ENCODE data around the gene AP3D1. TPM values are rescaled to one million over a fixed set of nuclear protein-coding genes. Genes with fewer than 3 reads are reported as not detected.

The AP3D1 gene
- polyA plus RNA-seq, 6 donors from 2014 or later: 6.7 to 36.3 (median 15.5) TPM

DNA sequence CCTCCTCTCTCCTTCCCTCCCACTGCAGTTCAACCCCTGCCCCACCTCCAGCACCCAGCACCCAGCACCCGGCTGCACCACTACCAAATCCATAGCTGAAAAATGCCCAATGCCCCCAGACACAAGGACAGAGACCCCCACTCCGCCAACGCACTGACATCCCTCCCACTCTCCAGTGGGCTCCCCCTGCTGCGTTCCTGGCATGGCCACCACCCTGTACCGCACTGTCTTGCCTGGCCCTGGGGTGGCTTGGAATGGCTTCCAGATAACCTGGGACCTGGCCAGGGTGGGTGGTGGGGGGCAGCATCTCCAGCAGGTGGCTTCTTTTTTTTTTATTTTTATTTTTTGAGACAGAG lies 94.6 kb downstream of the AP3D1 start:
- Mint-ChIP-seq H3K4me3 (peak overlapping the region in 7 of 8 donors; percentile 14 to 77 (median 60)), H3K36me3 (no peaks in the 10 kb centered on the region), H3K9me3 (no peaks in the 10 kb centered on the region), H3K27ac (peak overlapping the region in 3 of 6 donors; percentile 67 to 98 (median 71)), H3K27me3 (no peaks in the 10 kb centered on the region), H3K4me1 (peaks cover 30 to 59% (median 53%) of the 10 kb centered on the region in 3 donors)
- DNase-seq: no peak
- ATAC-seq (ENCODE audit: low read depth in 2 of 2): no peak

DNA sequence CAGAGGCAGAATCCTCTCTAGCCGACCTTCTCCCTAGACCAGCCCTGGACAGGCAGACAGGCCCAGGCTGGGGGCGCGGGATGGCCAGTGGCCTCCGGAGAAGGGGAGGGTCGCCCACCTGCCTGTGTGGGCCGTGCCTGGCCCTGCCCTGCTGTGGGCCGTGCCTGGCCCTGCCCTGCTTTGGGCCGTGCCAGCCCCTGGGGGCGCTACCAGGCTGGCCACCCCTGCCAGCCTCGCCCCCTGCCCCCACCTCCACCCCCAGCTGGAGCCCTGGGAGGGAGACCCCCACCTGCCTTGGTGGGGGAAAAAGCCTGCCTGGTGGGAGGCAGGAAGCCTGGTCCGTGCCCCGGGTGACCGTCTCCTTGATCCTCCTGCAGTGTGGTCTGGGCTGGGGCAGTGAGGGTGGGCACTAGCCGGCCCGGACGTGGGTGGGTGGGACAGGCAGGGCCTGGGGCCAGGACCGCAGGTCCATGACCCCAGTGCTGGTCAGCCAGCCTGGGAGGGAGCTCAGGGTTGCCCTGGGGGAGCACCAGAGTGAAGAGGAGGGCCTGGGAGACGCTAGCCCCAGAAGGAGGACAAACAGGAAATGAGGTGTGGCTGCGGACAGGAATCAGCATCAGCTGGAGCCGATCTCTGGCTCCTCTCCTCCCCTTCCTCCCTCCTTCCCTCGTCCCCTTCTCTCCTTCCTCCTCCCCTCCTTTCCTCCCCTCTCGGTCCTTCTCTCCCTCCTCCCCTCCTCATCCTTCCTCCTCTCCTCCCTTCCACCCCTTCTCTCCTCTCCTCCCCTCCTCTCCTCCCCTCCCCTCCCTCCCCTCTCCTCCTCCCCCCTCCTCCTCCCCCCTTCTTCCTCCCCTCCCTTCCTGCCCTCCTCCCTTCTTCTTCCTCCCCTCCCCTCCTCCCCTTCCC lies 95.2 kb downstream of the AP3D1 start:
- no peaks in the 10 kb centered on the region for H3K9me3 Mint-ChIP-seq
- ATAC-seq (ENCODE audit: low read depth in 2 of 2) (no peak), DNase-seq (no peak)
- peak overlapping the region; percentile 68 to 99 (median 96) for H3K27ac Mint-ChIP-seq
- H3K4me3 Mint-ChIP-seq: peak overlapping the region; percentile 65 to 83 (median 76)
- H3K27me3 Mint-ChIP-seq: no peaks in the 10 kb centered on the region
- H3K36me3 Mint-ChIP-seq: no peaks in the 10 kb centered on the region
- peaks cover 36 to 62% (median 59%) of the 10 kb centered on the region in 3 donors for H3K4me1 Mint-ChIP-seq

DNA sequence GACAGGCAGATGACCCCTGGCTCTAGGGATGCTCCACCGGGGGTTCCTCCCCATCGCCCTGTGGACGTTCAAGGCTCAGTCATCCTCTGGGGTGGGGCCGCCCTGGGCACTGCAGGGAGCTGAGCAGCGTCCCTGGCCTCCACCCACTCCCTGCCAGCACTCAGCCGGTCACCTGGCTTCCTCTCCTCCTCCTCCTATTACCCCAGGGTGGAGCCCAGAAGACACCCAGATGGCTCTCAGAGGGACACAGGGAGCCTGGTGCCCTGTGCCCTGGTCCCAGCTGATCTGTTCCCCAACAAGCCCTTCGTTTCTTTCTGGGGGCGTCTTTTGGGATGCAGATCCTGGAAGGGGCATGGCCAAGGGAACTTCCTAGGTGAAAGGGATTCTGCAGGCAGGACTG lies 96.6 kb downstream of the AP3D1 start:
- Mint-ChIP-seq H3K9me3 (no peaks in the 10 kb centered on the region), H3K4me1 (peaks cover 35 to 54% (median 53%) of the 10 kb centered on the region in 3 donors), H3K27me3 (no peaks in the 10 kb centered on the region), H3K4me3 (peak overlapping the region; percentile 65 to 84 (median 76)), H3K36me3 (no peaks in the 10 kb centered on the region), H3K27ac (peak overlapping the region; percentile 87 to 99 (median 96))
- ATAC-seq (ENCODE audit: low read depth in 2 of 2) (no peak), DNase-seq (no peak)

DNA sequence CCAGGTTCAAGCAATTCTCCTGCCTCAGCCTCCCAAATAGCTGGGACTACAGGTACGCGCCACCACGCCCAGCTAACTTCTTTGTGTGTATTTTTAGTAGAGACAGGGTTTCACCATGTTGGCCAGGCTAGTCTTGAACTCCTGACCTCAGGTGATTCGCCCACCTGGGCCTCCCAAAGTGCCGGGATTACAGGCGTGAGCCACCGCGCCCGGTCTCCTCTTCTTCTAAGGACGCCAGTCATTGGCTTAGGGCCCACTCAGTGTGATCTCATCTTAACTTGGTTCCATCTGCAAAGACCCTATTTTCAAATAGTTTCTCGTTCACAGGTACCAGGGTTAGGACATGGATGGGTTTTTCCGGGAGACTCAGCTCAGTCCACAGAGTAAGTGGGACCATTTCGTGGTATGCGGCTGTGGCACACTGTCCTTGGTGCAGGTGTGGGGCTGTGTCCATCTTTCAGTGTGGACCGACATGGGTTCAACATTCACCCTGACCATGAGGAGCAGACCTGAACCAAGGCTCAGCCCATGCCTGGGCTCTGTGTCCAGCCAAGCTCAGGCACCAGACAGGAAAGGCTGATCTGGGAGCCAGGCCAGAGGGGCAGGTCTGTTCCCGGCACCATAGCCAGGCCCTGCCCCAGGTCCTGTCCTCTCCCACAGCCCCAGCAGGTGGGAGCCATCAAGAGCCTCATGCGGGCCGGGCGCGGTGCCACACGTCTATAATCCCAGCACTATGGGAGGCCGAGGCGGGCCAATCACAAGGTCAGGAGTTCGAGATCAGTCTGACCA lies 97.6 kb downstream of the AP3D1 start:
- peak overlapping the region; percentile 77 to 99 (median 98) for H3K27ac Mint-ChIP-seq
- ATAC-seq (ENCODE audit: low read depth in 2 of 2) (no peak), DNase-seq (no peak)
- H3K4me1 Mint-ChIP-seq: peaks cover 43 to 61% (median 60%) of the 10 kb centered on the region in 3 donors
- H3K36me3 Mint-ChIP-seq: no peaks in the 10 kb centered on the region
- H3K27me3 Mint-ChIP-seq: no peaks in the 10 kb centered on the region
- peak overlapping the region in 5 of 8 donors; percentile 29 to 79 (median 52) for H3K4me3 Mint-ChIP-seq
- no peaks in the 10 kb centered on the region for H3K9me3 Mint-ChIP-seq

DNA sequence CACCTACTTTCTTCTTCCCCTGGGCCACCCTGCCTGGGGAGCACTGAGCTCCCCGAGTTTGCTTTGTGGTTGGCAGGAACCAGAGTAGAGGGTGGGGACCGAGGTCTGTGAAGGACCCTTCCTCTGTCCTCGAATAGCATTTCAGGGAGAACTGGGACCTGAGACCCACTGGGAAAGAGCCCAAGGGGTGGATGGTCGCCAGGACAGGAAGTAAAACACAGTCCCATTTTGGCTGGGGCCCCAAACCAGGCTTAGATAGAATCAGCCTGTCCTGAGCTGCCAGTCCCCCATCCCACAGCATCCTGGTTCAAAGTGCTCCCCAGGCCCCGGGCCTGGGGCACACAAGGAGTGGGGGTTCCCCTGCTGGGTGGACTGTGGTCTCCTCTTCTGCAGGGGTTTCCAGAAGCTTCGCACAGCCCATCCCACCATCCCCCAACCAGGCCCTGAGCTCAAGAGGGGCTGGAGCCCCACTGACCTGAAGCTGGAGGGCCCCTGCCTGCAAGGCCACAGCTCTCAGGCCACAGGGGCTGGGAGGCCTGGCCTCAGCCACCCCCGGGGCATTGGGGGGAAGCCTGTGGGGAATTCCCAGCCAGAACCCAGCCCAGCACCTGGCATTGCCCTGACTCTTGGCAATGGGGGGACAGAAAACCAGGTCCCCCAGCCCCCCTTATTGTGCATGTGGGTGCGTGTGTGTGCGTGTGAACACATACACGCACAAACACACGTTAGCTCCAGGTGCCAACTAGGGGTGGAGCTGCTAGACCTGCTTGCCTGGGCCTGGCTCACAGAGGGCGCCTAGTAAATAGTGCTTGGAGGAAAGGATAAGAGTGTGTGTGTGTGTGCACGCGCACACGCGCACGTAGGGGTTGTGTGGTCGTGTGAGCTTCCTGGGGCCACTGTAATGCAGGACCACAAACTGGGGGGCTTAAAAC lies 99.3 kb downstream of the AP3D1 start:
- H3K27ac Mint-ChIP-seq: peak overlapping the region; percentile 98 to 99 (median 99)
- no peaks in the 10 kb centered on the region for H3K27me3 Mint-ChIP-seq
- ATAC-seq (ENCODE audit: low read depth in 2 of 2) (peak; percentile 39 to 46), DNase-seq (peak; percentile 83)
- peaks cover 42 to 63% (median 55%) of the 10 kb centered on the region in 3 donors for H3K4me1 Mint-ChIP-seq
- H3K9me3 Mint-ChIP-seq: no peaks in the 10 kb centered on the region
- peak overlapping the region; percentile 73 to 93 (median 84) for H3K4me3 Mint-ChIP-seq
- H3K36me3 Mint-ChIP-seq: no peaks in the 10 kb centered on the region

DNA sequence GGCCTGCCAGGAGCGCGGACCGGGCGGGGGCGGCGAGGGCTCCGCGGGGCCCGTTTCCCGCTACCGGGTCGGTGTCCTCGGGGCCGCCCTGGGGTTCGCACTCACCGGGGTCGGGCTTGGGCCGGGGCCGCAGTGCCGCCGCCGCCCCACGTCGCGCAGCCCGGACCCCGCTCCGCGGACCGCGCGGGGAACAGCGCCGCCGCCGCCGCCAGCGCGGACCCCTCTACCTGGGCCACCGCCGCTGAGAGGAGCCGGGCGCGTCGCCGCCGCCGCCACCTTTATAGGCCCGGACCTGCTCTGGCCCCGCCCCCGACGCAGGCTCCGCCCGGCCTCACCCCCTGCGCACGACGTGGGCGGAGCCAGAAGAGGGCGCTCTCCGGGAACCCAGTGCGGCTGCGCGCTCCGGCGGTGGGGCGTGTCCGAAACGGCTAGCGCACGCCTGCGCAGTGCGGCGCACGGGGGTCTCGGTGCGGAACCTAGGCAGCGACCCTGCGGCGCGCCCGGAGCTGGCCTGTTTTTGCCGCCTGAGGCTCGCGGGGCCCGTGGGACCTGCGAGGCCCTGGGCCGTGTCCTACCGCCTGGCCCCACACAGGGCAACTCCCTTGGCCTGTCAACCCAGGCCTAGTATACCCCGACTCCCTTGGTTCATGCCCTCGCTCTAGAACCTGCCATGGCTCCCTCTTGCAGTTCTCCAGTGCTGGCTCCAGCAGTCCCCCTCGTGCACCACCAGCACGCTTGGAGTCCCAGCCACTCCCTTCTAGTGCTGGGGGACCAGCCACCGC lies 100.2 kb downstream of the AP3D1 start, which contains the start of gene MKNK2:
TSS of gene MKNK2 (minus strand) at position 254 of the 782 bp plus-strand sequence. CDS start 393 bp downstream, outside the sequence.
- Mint-ChIP-seq H3K9me3 (no peaks in the 10 kb centered on the region), H3K4me1 (peaks cover 35 to 58% (median 57%) of the 10 kb centered on the region in 3 donors), H3K4me3 (peak within 1 kb of the TSS; percentile 85 to 96 (median 92)), H3K36me3 (no peaks in the 10 kb centered on the region), H3K27me3 (no peaks in the 10 kb centered on the region), H3K27ac (peak within 1 kb of the TSS; percentile 98 to 99 (median 99))
- ATAC-seq (ENCODE audit: low read depth in 2 of 2) (peak; percentile 43 to 57), DNase-seq (peak; percentile 96)

Other genes with a start within 250 kb of the AP3D1 start
- gene ADAT3, start 246.2 kb downstream of the AP3D1 start, polyA plus RNA-seq (ENCODE audit: low read depth in 6 of 6): 1 to 10 TPM; 1.9 to 6.1 (median 3.6) TPM
- 10 to 100 TPM; 18.9 to 35.1 (median 25.6) TPM for gene SCAMP4, start 246.2 kb downstream of the AP3D1 start, polyA plus RNA-seq (ENCODE audit: low read depth in 6 of 6)
- 10 to 100 TPM; 17.6 to 40.7 (median 25.1) TPM for gene CSNK1G2, start 210.4 kb downstream of the AP3D1 start, polyA plus RNA-seq (ENCODE audit: low read depth in 6 of 6)
- 1 to 10 TPM; 1.7 to 9.2 (median 4.8) TPM for gene BTBD2, start 135.9 kb downstream of the AP3D1 start, polyA plus RNA-seq (ENCODE audit: low read depth in 6 of 6)
- 100 to 1,000 TPM in 1 of 6 donors, 10 to 100 TPM in 5; 51.1 to 102 (median 57.1) TPM for gene MKNK2, start 100.3 kb downstream of the AP3D1 start, polyA plus RNA-seq (ENCODE audit: low read depth in 6 of 6)
- 100 to 1,000 TPM in 1 of 6 donors, 10 to 100 TPM in 5; 52.2 to 106 (median 75.1) TPM for gene MOB3A, start 55.2 kb downstream of the AP3D1 start, polyA plus RNA-seq (ENCODE audit: low read depth in 6 of 6)
- gene IZUMO4, start 54.7 kb downstream of the AP3D1 start, polyA plus RNA-seq (ENCODE audit: low read depth in 6 of 6): 1 to 10 TPM in 1 of 6 donors, under 1 TPM in 5; 0.48 to 1.2 (median 0.85) TPM
- gene DOT1L, start 12.4 kb upstream of the AP3D1 start, polyA plus RNA-seq (ENCODE audit: low read depth in 6 of 6): 1 to 10 TPM in 1 of 6 donors, under 1 TPM in 5; 0.11 to 2.4 (median 0.70) TPM
- gene PLEKHJ1, start 84.8 kb upstream of the AP3D1 start, polyA plus RNA-seq (ENCODE audit: low read depth in 6 of 6): 100 to 1,000 TPM in 5 of 6 donors, 10 to 100 TPM in 1; 98.9 to 148 (median 126) TPM
- gene SF3A2, start 85.3 kb upstream of the AP3D1 start, polyA plus RNA-seq (ENCODE audit: low read depth in 6 of 6): 10 to 100 TPM; 13.1 to 37.2 (median 20.3) TPM
- not detected for gene AMH, start 97.8 kb upstream of the AP3D1 start, polyA plus RNA-seq (ENCODE audit: low read depth in 6 of 6)
- gene JSRP1, start 104.9 kb upstream of the AP3D1 start, polyA plus RNA-seq (ENCODE audit: low read depth in 6 of 6): under 1 TPM in 3 of 6 donors, not detected in 3; 0.41 to 0.87 (median 0.53) TPM
- gene PEAK3, start 130.6 kb upstream of the AP3D1 start, polyA plus RNA-seq (ENCODE audit: low read depth in 6 of 6): 1 to 10 TPM in 1 of 6 donors, under 1 TPM in 4, not detected in 1; 0.30 to 1.0 (median 0.49) TPM
- gene LINGO3, start 156.6 kb upstream of the AP3D1 start, polyA plus RNA-seq (ENCODE audit: low read depth in 6 of 6): 10 to 100 TPM in 5 of 6 donors, 1 to 10 TPM in 1; 6.4 to 45.0 (median 15.4) TPM
- gene LSM7, start 177.0 kb upstream of the AP3D1 start, polyA plus RNA-seq (ENCODE audit: low read depth in 6 of 6): 100 to 1,000 TPM; 275 to 337 (median 314) TPM
- 10 to 100 TPM; 13.0 to 38.0 (median 18.7) TPM for gene SPPL2B, start 177.1 kb upstream of the AP3D1 start, polyA plus RNA-seq (ENCODE audit: low read depth in 6 of 6)
- gene TMPRSS9, start 208.7 kb upstream of the AP3D1 start, polyA plus RNA-seq (ENCODE audit: low read depth in 6 of 6): not detected

Measured in naive B cell (primary cell).